HEK293T (cell line): ENCODE data around the gene APPBP2.
"Not testable (repeated sequence)": the region's sequence is repeated elsewhere in the genome, so short reads cannot be mapped to it uniquely, and the experiment has no call there.

Source experiments
- CTCF ChIA-PET: fragments of 350-600 bp; formaldehyde crosslinking; extraction: SDS; loops from one replicate; lab custom pipeline; 2021; ENCODE audit warnings: antibody characterized with exemption, inconsistent platforms; lab: Yijun Ruan, JAX
- POLR2A ChIA-PET: fragments of 350-600 bp; formaldehyde crosslinking; extraction: SDS; loops from one replicate; lab custom pipeline; 2020; ENCODE audit warnings: antibody characterized with exemption, inconsistent platforms; lab: Yijun Ruan, JAX
- DNase-seq: peaks from one replicate; pipeline ENCODE4 v3.0.0; 2012; ENCODE audit warnings: mixed read lengths; ENCODE audit errors: extremely low spot score
- ARNT ChIP-seq: fragments of 450-650 bp; IDR thresholded peaks from 2 replicates; pipeline ENCODE4 v1.6.1; 2017; ENCODE audit warnings: mild to moderate bottlenecking
- BHLHE40 ChIP-seq: fragments of 450-650 bp; IDR thresholded peaks from 2 replicates; pipeline ENCODE4 v1.6.1; 2016; ENCODE audit warnings: mild to moderate bottlenecking, moderate library complexity, borderline replicate concordance
- CTBP1 ChIP-seq: fragments of 450-650 bp; IDR thresholded peaks from 2 replicates; pipeline ENCODE4 v1.6.1; 2016; ENCODE audit warnings: borderline replicate concordance
- ELF4 ChIP-seq: fragments of 450-650 bp; IDR thresholded peaks from 2 replicates; pipeline ENCODE4 v1.6.1; 2017; ENCODE audit warnings: antibody characterized with exemption
- FOXA1 ChIP-seq: fragments of 450-650 bp; IDR thresholded peaks from 2 replicates; pipeline ENCODE4 v1.6.1; 2016; ENCODE audit warnings: mild to moderate bottlenecking
- FOXK2 ChIP-seq: fragments of 450-650 bp; IDR thresholded peaks from 2 replicates; pipeline ENCODE4 v1.6.1; 2016; ENCODE audit warnings: mild to moderate bottlenecking
- FOXM1 ChIP-seq: fragments of 450-650 bp; IDR thresholded peaks from 2 replicates; pipeline ENCODE4 v1.6.1; 2017; ENCODE audit warnings: mild to moderate bottlenecking, borderline replicate concordance
- HDGF ChIP-seq: fragments of 450-650 bp; IDR thresholded peaks from 2 replicates; pipeline ENCODE4 v1.6.1; 2017; ENCODE audit warnings: antibody characterized with exemption, borderline replicate concordance
- L3MBTL2 ChIP-seq: fragments of 450-650 bp; conservative IDR thresholded peaks from 2 replicates; pipeline ENCODE4 v1.6.1; 2016; ENCODE audit warnings: mild to moderate bottlenecking
- LEF1 ChIP-seq: fragments of 450-650 bp; IDR thresholded peaks from 2 replicates; pipeline ENCODE4 v1.6.1; 2017; ENCODE audit warnings: mild to moderate bottlenecking, borderline replicate concordance
- NFRKB ChIP-seq: fragments of 450-650 bp; IDR thresholded peaks from 2 replicates; pipeline ENCODE4 v1.6.1; 2016; ENCODE audit warnings: mild to moderate bottlenecking, moderate library complexity
- SP1 ChIP-seq: fragments of 450-650 bp; IDR thresholded peaks from 2 replicates; pipeline ENCODE4 v1.6.1; 2017
- SUZ12 ChIP-seq: fragments of 450-650 bp; IDR thresholded peaks from 2 replicates; pipeline ENCODE4 v1.6.1; 2016; ENCODE audit warnings: mild to moderate bottlenecking
- TARDBP ChIP-seq: fragments of 450-650 bp; IDR thresholded peaks from 2 replicates; pipeline ENCODE4 v1.6.1; 2016
- ZNF384 ChIP-seq: fragments of 450-650 bp; IDR thresholded peaks from 2 replicates; pipeline ENCODE4 v1.6.1; 2016
- TF ChIP-seq, protein P1 (sequence below): fragments of 450-650 bp; IDR thresholded peaks from 2 replicates; pipeline ENCODE4 v1.6.1; 2016

APPBP2 gene

DNA sequence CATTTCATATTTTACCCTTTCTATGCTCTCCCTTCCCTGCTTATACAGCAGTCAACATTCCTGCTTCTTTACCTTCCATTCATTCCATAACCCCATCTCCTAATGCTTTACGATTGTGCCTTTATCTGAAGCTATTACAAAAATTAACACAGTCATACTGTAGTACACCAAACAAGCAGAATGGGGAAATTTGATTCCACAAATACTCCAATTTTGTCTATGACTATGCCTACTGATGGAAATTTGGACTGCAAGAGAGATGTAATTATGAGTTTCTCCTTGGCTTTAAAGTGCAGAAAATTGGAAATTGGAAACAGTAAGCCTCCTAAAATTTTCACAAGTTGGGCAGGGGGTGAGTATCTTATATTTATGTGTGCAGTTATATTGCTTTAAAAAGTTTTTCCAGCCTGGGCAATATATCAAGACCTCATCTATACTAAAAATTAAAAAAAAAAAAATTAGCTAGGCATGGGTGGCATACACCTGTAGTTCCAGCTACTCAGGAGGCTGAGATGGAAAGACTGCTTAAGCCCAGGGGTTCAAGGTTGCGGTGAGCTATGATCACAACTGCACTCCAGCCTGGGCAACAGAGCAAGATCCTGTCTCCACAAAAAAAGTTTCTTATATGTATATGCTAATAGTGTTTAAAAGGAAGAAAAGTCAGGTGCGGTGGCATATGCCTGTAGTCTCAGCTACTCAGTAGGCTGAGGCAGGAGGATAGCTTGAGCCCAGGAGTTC is 3.0 kb downstream of the APPBP2 start:
- no peak for TF ChIP-seq FOXK2
- TF ChIP-seq ZNF384 = no peak
- TF ChIP-seq CTBP1 = no peak
- TF ChIP-seq LEF1 = no peak
- TF ChIP-seq BHLHE40 = no peak
- TF ChIP-seq, protein P1, sequence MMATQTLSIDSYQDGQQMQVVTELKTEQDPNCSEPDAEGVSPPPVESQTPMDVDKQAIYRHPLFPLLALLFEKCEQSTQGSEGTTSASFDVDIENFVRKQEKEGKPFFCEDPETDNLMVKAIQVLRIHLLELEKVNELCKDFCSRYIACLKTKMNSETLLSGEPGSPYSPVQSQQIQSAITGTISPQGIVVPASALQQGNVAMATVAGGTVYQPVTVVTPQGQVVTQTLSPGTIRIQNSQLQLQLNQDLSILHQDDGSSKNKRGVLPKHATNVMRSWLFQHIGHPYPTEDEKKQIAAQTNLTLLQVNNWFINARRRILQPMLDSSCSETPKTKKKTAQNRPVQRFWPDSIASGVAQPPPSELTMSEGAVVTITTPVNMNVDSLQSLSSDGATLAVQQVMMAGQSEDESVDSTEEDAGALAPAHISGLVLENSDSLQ = no peak
- no peak for TF ChIP-seq SP1
- TF ChIP-seq FOXM1 = no peak
- TF ChIP-seq FOXA1 = no peak
- no peak for TF ChIP-seq ARNT
- TF ChIP-seq ELF4 = no peak
- no peak for TF ChIP-seq SUZ12
- TF ChIP-seq HDGF = no peak
- no peak for TF ChIP-seq TARDBP
- no peak for TF ChIP-seq L3MBTL2
- no peak for TF ChIP-seq NFRKB
- ChIA-PET CTCF (interaction anchor here (1.1 kb wide), 1 partner anchor 78 kb away, joined by 3 read pairs; no protein-coding TSS in a partner anchor), POLR2A (interaction anchor here (0.6 to 1.9 kb wide), 2 partner anchors 77 to 88 kb away, joined by 3 to 8 read pairs; partner anchors contain the start of gene PPM1D)
- no peak for DNase-seq

DNA sequence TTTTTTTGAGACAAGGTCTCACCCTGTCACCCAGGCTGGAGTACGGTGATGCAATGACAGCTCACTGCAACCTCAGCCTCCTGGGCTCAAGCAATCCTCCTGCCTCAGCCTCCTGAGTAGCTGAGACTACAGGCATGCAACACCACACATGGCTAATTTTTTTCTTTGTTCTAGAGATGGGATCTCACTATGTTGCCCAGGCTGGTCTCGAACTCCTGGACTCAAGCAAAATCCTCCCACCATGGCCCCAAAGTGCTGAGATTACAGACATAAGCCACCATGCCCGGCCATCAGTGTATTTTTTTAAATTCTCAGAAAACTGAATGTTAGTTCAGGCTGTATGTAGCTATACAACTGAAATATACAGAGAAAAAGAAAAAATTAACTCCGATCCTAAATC is 6.2 kb downstream of the APPBP2 start:
- no peak for DNase-seq
- POLR2A ChIA-PET = no interaction called here
- CTCF ChIA-PET = no interaction called here
- TF ChIP-seq TARDBP (no peak), FOXM1 (no peak), ARNT (no peak), FOXK2 (no peak), CTBP1 (no peak), L3MBTL2 (no peak), ELF4 (no peak), SUZ12 (no peak), NFRKB (no peak), LEF1 (no peak), ZNF384 (no peak), BHLHE40 (no peak)
- TF ChIP-seq, protein P1 = no peak

DNA sequence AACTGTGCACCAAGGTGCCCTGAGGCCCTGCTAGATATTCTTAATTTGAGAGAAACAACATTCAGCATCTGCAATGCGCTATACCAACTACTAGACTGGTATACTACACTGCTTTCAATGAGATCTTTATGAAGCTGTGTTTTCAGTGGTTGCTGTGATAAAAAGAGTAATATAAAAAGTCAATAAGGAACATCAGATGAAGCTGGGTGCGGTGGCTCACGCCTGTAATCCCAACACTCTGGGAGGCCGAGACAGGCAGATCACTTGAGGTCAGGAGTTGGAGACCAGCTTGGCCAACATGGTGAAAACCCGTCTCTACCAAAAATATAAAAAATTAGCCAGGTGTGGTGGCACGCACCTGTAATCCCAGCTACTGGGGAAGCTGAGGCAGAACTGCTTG is 10.4 kb downstream of the APPBP2 start:
- DNase-seq, CTCF ChIA-PET: not testable (repeated sequence)
- POLR2A ChIA-PET = interaction anchor here (1.1 kb wide), 1 partner anchor 11 kb away, joined by 4 read pairs; the partner anchor contains the start of gene APPBP2

DNA sequence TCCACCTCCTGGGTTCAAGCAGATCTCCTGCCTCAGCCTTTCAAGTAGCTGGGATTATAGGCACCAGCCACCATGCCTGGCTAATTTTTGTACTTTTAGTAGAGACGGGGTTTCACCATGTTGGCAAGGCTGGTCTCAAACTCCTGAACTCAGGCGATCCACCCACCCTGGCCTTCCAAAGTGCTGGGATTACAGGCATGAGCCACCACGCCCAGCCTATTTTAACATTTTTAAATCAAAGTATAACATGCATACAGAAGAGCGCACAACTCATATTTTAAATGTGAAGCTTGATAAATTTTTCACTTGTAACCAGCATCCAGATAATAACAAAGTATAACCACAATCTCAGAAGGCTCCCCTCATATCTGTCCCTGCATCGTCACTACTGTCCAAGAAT is 10.8 kb downstream of the APPBP2 start:
- CTCF ChIA-PET = not testable (repeated sequence)
- POLR2A ChIA-PET = interaction anchor here (1.1 kb wide), 1 partner anchor 11 kb away, joined by 4 read pairs; the partner anchor contains the start of gene APPBP2

DNA sequence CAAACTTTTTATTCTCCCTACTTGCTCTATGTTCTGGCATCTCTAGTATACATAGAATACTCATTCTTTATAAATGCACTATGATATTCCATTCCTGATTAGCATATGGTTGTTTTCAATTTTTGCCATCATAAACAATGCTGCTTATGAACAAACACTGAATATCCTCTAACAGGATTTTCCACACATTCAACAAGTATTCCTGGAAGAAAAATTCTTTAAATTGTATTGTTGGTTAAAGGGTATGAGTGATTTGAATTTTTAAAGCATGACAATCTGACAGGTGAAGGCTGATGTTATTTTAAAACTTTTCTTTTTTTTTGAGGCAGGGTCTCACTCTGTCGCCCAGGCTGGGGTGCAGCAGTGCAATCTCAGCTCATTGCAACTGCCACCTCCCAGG is 11.5 kb downstream of the APPBP2 start:
- ChIA-PET CTCF (no interaction called here), POLR2A (no interaction called here)
- TF ChIP-seq LEF1 = no peak
- no peak for TF ChIP-seq ZNF384
- TF ChIP-seq FOXM1 = no peak
- no peak for TF ChIP-seq NFRKB
- TF ChIP-seq HDGF = no peak
- no peak for TF ChIP-seq SUZ12
- no peak for TF ChIP-seq FOXA1
- TF ChIP-seq SP1 = no peak
- TF ChIP-seq TARDBP = no peak
- DNase-seq = no peak

More for the DNA sequence above, 10.8 kb downstream of the APPBP2 start:
- not testable (repeated sequence) for DNase-seq

DNA sequence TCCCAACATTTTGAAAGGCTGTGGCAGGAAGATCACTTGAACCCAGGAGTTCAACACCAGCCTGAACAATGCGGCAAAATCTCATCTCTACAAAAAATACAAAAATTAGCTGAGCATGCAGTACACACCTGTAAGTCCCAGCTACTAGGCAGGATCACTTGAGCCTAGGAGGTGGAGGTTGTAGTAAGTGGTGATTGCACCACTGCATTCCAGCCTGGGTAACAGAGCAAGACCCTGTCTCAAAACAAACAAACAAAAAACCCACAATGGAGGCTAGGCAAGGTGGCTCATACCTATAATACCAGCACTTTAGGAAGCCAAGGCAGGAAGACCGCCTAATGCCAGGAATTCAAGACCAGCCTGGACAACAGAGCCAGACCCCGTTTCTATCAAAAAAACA is 12.0 kb downstream of the APPBP2 start:
- DNase-seq = no peak
- ChIA-PET POLR2A (no interaction called here), CTCF (no interaction called here)
- TF ChIP-seq SP1 = no peak
- TF ChIP-seq SUZ12 = no peak
- TF ChIP-seq ARNT = no peak
- TF ChIP-seq HDGF = no peak
- TF ChIP-seq FOXA1 = no peak
- TF ChIP-seq, protein P1 = no peak
- no peak for TF ChIP-seq ELF4
- no peak for TF ChIP-seq FOXK2
- no peak for TF ChIP-seq L3MBTL2
- no peak for TF ChIP-seq LEF1
- no peak for TF ChIP-seq CTBP1
- TF ChIP-seq BHLHE40 = no peak
- no peak for TF ChIP-seq ZNF384
- no peak for TF ChIP-seq FOXM1
- no peak for TF ChIP-seq NFRKB

DNA sequence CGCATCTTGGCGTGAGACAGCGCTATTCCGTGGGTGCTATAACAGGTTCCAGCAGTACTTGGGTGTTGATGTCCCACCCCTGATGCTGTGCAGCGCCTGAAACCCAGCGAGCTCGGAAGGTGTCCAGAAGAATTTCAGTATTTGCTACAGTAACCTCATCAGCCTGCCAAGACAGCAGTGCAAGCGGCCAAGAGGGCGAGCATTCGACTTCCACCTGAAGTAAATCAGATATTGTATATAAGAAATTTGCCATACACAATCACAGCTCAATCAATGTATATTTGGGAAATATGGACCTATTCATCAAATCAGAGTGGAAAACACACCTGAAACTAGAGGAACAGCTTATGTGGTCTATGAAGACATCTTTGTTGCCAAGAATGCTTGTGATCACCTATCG is 13.0 kb downstream of the APPBP2 start:
- CTCF ChIA-PET = no interaction called here
- POLR2A ChIA-PET = interaction anchor here (1.0 kb wide), 2 partner anchors 13 to 87 kb away, joined by 3 read pairs; partner anchors contain the start of genes APPBP2 and PPM1D
- no peak for TF ChIP-seq FOXK2
- no peak for TF ChIP-seq SUZ12
- no peak for TF ChIP-seq NFRKB
- no peak for TF ChIP-seq FOXM1
- TF ChIP-seq ELF4 = no peak
- TF ChIP-seq ZNF384 = no peak
- TF ChIP-seq SP1 = no peak
- TF ChIP-seq TARDBP = no peak
- TF ChIP-seq ARNT = no peak
- TF ChIP-seq L3MBTL2 = no peak
- TF ChIP-seq LEF1 = no peak
- no peak for TF ChIP-seq CTBP1
- no peak for TF ChIP-seq BHLHE40
- TF ChIP-seq HDGF = no peak
- TF ChIP-seq, protein P1 = no peak
- no peak for TF ChIP-seq FOXA1
- DNase-seq = no peak
